ENCODE data around the gene RNU4-1.
A peak's percentile ranks its signal among the peaks of the same experiment; 100 is the strongest.
"Not testable (repeated sequence)": the region's sequence is repeated elsewhere in the genome, so short reads cannot be mapped to it uniquely, and the experiment has no call there.

Gene RNU4-1

DNA sequence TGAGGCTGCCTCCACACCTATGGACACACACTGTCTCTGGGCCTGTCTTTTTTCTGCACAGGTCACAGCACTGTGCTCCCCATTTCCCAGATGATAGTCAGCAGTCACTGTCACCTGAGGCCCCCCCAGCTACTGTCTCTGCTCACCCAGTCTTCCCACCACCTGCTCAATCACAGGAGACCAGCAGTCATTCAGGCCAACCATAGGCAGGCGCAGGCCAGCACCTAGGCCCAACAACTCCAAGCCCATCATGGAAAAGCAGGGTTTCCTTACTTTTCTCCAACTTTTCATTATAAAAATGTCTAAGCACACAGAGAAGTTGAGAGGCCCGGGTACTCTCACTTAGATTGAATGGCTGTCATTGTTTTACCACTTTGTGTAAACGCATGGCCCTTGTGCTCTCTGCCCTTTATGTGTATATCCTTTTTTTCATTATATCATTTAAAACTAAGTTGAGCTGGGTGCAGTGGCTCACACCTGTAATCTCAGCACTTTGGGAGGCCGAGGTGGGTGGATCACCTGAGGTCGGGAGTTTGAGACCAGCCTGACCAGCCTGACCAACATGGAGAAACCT, 34.6 kb downstream of the RNU4-1 start:
- no peak for DNase-seq (ENCODE audit: low read depth)

DNA sequence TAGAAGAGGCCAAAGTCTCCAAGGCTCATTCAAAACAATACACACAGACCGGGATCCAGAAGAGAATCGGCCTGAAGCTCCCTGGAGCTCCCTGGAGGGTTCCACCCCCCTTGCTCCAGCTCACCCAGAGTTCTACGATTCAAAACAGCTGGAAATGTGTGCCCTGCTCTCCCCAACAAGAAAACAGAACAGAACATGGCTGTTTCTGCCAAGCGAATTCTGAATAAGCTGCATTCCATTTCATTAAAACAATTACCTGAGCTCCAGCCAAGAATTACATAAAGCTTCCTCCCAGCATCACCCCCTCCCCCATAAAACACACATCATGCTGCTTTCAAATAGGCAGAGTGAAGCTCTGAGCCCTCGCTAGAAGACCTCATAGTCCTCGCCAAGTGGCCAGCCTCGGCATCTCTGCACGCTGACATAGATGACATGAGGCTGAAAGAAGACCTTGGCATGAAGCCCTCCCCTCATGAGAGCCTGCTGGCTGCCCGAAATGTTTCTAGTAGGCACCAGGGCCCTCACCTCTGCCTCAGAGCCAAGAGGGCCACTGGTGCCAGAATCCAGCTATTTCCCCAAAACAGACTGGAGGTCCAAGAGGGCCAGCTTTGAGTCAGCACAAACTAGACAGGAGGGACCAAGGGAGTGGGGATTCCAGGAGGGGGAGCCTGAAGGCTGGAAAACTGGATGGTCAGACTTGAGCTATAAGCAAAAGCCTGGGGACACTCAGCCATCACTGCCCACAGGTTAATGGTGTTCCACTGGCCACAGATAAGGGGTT, 35.8 kb downstream of the RNU4-1 start:
- no peak for DNase-seq (ENCODE audit: low read depth)

DNA sequence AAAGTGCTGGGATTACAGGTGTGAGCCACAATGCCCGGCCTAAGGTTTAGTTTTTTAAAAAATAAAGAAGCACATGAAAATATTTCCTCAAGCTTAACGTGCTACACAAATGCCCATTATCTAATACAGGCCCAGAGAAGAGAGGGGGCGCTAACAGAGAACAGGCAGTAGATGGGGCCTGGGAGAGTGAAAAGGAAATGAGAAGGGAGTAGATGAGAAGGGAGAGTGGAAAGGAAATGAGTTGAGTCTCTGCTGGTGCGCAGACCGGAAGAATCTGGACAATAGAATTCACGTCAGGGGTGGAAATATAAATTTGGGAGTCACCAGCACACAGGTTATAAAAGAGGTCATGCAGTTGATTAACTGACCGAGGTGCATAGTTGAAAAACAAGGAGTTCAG, 38.2 kb downstream of the RNU4-1 start:
- DNase-seq (ENCODE audit: low read depth) = no peak

DNA sequence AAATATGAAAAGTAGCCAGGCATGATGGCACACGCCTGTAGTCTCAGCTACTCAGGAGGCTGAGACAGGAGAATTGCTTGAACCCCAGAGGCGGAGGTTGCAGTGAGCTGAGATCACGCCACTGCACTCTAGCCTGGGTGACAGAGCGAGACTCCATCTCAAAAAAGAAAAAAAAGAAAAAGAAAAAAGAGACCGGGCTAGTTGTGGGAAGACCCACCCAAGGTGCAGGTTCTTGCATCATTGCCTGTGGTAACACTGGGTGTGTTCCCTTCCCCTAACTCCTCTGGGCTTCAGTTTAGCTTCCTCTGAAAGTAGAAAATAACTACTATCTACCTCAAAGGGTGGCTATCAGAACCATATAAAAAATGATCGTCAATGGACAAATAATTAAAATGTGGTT, 39.7 kb downstream of the RNU4-1 start:
- DNase-seq (ENCODE audit: low read depth) = peak; percentile 50

GRCh38 chr12:120252071-120252906, 40.7 kb downstream of the RNU4-1 start:
- peak; percentile 81 for DNase-seq (ENCODE audit: low read depth)

GRCh38 chr12:120251364-120252070, 41.5 kb downstream of the RNU4-1 start:
- DNase-seq (ENCODE audit: low read depth) = not testable (repeated sequence)

GRCh38 chr12:120249875-120250795, 42.9 kb downstream of the RNU4-1 start:
- peak; percentile 32 for DNase-seq (ENCODE audit: low read depth)

DNA sequence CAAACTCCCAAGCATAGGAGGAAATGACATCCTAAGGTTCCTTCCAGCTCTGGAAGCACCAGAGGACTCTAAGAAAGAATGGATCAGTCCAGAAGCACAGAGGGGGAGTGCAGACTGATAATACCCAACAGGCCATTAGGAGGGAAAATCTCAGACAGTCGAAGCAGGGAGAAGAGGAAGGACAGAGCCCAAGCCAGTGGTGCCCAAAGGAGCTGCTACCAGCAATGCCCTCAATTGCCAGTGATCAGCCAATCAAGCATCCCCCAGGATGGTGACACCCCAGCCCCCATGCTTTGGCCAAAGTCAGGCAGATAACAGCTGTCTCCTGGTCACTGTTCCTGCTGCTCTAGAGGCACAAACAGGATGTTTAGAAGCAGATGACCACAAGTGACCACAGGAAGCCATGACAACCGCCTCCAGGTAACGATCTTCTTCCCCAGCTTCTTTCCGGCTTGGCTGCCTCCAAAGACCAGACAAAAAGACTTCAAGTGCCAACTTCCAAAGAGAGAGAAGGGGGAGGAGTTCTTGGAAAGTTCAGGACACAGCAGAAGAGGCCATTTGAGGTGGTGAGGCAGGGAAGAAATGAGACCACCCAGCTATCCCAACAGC, 43.7 kb downstream of the RNU4-1 start:
- DNase-seq (ENCODE audit: low read depth) = no peak

GRCh38 chr12:120247621-120248030, 45.4 kb downstream of the RNU4-1 start:
- DNase-seq (ENCODE audit: low read depth) = no peak

- no peak for DNase-seq (ENCODE audit: low read depth)
These were observed 45.9 kb downstream of the RNU4-1 start for GRCh38 chr12:120247183-120247582.

DNA sequence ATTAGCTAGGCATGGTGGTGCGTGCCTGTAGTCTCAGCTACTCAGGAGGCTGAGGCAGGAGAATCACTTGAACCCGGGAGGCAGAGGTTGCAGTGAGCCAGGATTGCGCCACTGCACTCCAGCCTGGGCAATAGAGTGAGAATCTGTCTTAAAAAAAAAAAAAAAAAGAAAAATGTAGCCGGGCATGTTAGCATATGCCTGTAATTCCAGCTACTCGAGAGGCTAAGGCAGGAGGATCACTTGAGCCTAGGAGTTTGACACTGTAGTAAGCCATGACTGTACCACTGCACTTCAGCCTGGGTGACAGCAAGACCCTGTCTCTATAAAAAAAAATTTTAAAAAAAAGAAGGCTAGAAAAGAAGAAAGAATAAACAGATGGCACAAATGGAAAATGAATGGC, 46.3 kb downstream of the RNU4-1 start:
- DNase-seq (ENCODE audit: low read depth) = not testable (repeated sequence)
